A549 (cell line): ENCODE data around the gene SLC13A5. TPM values are rescaled to one million over a fixed set of nuclear protein-coding genes. Genes with fewer than 3 reads are reported as not detected.

Source experiments
- ATAC-seq, 2 experiments: fragments of 200-7000 bp in 1 of 2; fragments of >200 bp in 1 of 2; cut with Nextera tagmentation in 1 of 2; cut with Tn5 transposase in 1 of 2; 3 replicates each; pipeline versions ENCODE4 v1.8.0 to v1.9.1; 2018 to 2020; ENCODE audit warnings: mild to moderate bottlenecking in 1 of 2, moderate library complexity in 1 of 2
- CTCF ChIA-PET: fragments of 300-600 bp; sonication (Branson Sonifier 250); formaldehyde crosslinking; extraction: SDS; loops from one replicate; lab custom pipeline; 2021; ENCODE audit warnings: antibody characterized with exemption, inconsistent platforms; lab: Yijun Ruan, JAX
- POLR2A ChIA-PET: fragments of 350-600 bp; formaldehyde crosslinking; extraction: SDS; loops from one replicate; lab custom pipeline; 2021; ENCODE audit warnings: antibody characterized with exemption, inconsistent platforms; lab: Yijun Ruan, JAX
- DNase-seq, 2 experiments: peaks; one replicate each; pipeline versions ENCODE4 v3.0.0 to v3.0.0-alpha.2; 2011 to 2016; ENCODE audit warnings: low read depth in 1 of 2, low spot score in 1 of 2
- FAIRE-seq: peaks from 2 replicates; lab custom pipeline; 2011; peaks lifted over from hg19 to GRCh38; lab: Jason Lieb, UNC
- H3K27ac ChIP-seq, 2 experiments: fragments of >200 bp; sonication (Bioruptor Twin); formaldehyde crosslinking; 3 replicates each; pipeline ENCODE4 v1.5.1; 2016 to 2017
- H3K4me1 ChIP-seq: fragments of >200 bp; sonication (Bioruptor Twin); formaldehyde crosslinking; 3 replicates; pipeline ENCODE4 v1.6.1; 2016
- H3K4me2 ChIP-seq: fragments of >200 bp; sonication (Bioruptor Twin); formaldehyde crosslinking; 3 replicates; pipeline ENCODE4 v1.6.1; 2016
- H3K4me3 ChIP-seq: fragments of >200 bp; sonication (Bioruptor Twin); formaldehyde crosslinking; 3 replicates; pipeline ENCODE4 v1.5.1; 2016
- H3K9me3 ChIP-seq: fragments of >200 bp; sonication (Bioruptor Twin); formaldehyde crosslinking; 3 replicates; pipeline ENCODE4 v1.6.1; 2016
- BHLHE40 ChIP-seq: IDR thresholded peaks from 2 replicates; pipeline ENCODE4 v1.6.1; 2012; ENCODE audit warnings: low read depth, low read length, inconsistent platforms
- CBX8 ChIP-seq: fragments of 200-600 bp; sonication (generic); IDR thresholded peaks from 2 replicates; pipeline ENCODE4 v1.6.1; 2016
- CEBPB ChIP-seq, 2 experiments: fragments of >200 bp in 1 of 2; sonication (Bioruptor Twin) in 1 of 2; formaldehyde crosslinking in 1 of 2; IDR thresholded peaks; 2 replicates each; pipeline ENCODE4 v1.6.1; 2012 to 2016
- CHD2 ChIP-seq: fragments of 150-350 bp; IDR thresholded peaks from 2 replicates; pipeline ENCODE4 v1.6.1; 2014; ENCODE audit warnings: low read length; ENCODE audit not compliant: partially characterized antibody
- CHD4 ChIP-seq: fragments of 200-600 bp; sonication (generic); IDR thresholded peaks from 2 replicates; pipeline ENCODE4 v1.6.1; 2016; ENCODE audit warnings: antibody characterized with exemption, mild to moderate bottlenecking, borderline replicate concordance
- EHF ChIP-seq: fragments of 250-450 bp; sonication (Bioruptor Pico); IDR thresholded peaks from 2 replicates; pipeline ENCODE4 v1.5.0; 2020; ENCODE audit warnings: mild to moderate bottlenecking
- EP300 ChIP-seq, 2 experiments: fragments of >200 bp; sonication (Bioruptor Twin); formaldehyde crosslinking; IDR thresholded peaks; 2 replicates in 1 of 2; 3 replicates in 1 of 2; pipeline ENCODE4 v1.6.1; 2016 to 2017
- ESRRA ChIP-seq: fragments of 150-350 bp; IDR thresholded peaks from 2 replicates; pipeline ENCODE4 v1.6.1; 2014; ENCODE audit warnings: mild to moderate bottlenecking, low read length, borderline replicate concordance
- FOXS1 ChIP-seq: fragments of 250-450 bp; sonication (Bioruptor Pico); IDR thresholded peaks from 2 replicates; pipeline ENCODE4 v1.5.0; 2020; ENCODE audit warnings: mild to moderate bottlenecking, moderate library complexity
- GATA3 ChIP-seq: IDR thresholded peaks from 2 replicates; pipeline ENCODE4 v1.6.1; 2012; ENCODE audit warnings: borderline replicate concordance
- HDAC2 ChIP-seq: fragments of 200-600 bp; sonication (generic); IDR thresholded peaks from 2 replicates; pipeline ENCODE4 v1.6.1; 2016
- HMGXB4 ChIP-seq: fragments of 250-450 bp; sonication (Bioruptor Pico); IDR thresholded peaks from 2 replicates; pipeline ENCODE4 v1.5.0; 2021; ENCODE audit warnings: mild to moderate bottlenecking, moderate library complexity, borderline replicate concordance
- HOXA7 ChIP-seq: fragments of 250-450 bp; sonication (Bioruptor Pico); IDR thresholded peaks from 2 replicates; pipeline ENCODE4 v1.5.0; 2020; ENCODE audit warnings: mild to moderate bottlenecking, moderate library complexity
- HOXB13 ChIP-seq: fragments of 250-450 bp; sonication (Bioruptor Pico); IDR thresholded peaks from 2 replicates; pipeline ENCODE4 v1.5.0; 2020; ENCODE audit warnings: low read depth, mild to moderate bottlenecking, moderate library complexity
- HOXB5 ChIP-seq: fragments of 250-450 bp; sonication (Bioruptor Pico); IDR thresholded peaks from 2 replicates; pipeline ENCODE4 v1.5.0; 2020; ENCODE audit warnings: mild to moderate bottlenecking, moderate library complexity
- JUN ChIP-seq, 2 experiments: fragments of >200 bp; sonication (Bioruptor Twin); formaldehyde crosslinking; IDR thresholded peaks; 2 replicates in 1 of 2; 3 replicates in 1 of 2; pipeline ENCODE4 v1.6.1; 2016 to 2017
- KDM1A ChIP-seq: fragments of 200-600 bp; sonication (generic); IDR thresholded peaks from 2 replicates; pipeline ENCODE4 v1.6.1; 2016; ENCODE audit warnings: low read depth, mild to moderate bottlenecking
- KDM5A ChIP-seq: fragments of 200-600 bp; sonication (generic); IDR thresholded peaks from 2 replicates; pipeline ENCODE4 v1.6.1; 2016; ENCODE audit warnings: antibody characterized with exemption, mild to moderate bottlenecking
- NPAS2 ChIP-seq: fragments of 250-450 bp; sonication (Bioruptor Pico); IDR thresholded peaks from 2 replicates; pipeline ENCODE4 v1.8.0; 2022; ENCODE audit warnings: mild to moderate bottlenecking, moderate library complexity, borderline replicate concordance
- POLR2A ChIP-seq: IDR thresholded peaks from 2 replicates; pipeline ENCODE4 v1.6.1; 2012; ENCODE audit warnings: mild to moderate bottlenecking, low read length
- RAD21 ChIP-seq, 2 experiments: fragments of >200 bp in 1 of 2; sonication (Bioruptor Twin) in 1 of 2; formaldehyde crosslinking in 1 of 2; IDR thresholded peaks in 1 of 2; conservative IDR thresholded peaks in 1 of 2; 2 replicates in 1 of 2; 3 replicates in 1 of 2; pipeline ENCODE4 v1.6.1; 2012 to 2018; ENCODE audit warnings: inconsistent platforms in 1 of 2
- RARB ChIP-seq: fragments of 250-450 bp; sonication (Bioruptor Pico); IDR thresholded peaks from 2 replicates; pipeline ENCODE4 v1.8.0; 2021; ENCODE audit warnings: mild to moderate bottlenecking, moderate library complexity
- RCOR1 ChIP-seq: fragments of 150-350 bp; IDR thresholded peaks from 2 replicates; pipeline ENCODE4 v1.6.1; 2014; ENCODE audit warnings: antibody characterized with exemption, low read length, low read depth
- TFCP2L1 ChIP-seq: fragments of 250-450 bp; sonication (Bioruptor Pico); IDR thresholded peaks from 2 replicates; pipeline ENCODE4 v1.5.0; 2021; ENCODE audit warnings: mild to moderate bottlenecking
- ZFP36 ChIP-seq: fragments of 450-650 bp; IDR thresholded peaks from 2 replicates; pipeline ENCODE4 v1.6.1; 2014; ENCODE audit warnings: borderline replicate concordance; ENCODE audit not compliant: partially characterized antibody
- ZNF302 ChIP-seq: fragments of 250-450 bp; sonication (Bioruptor Pico); IDR thresholded peaks from 2 replicates; pipeline ENCODE4 v1.9.0; 2021; ENCODE audit warnings: inconsistent platforms, mild to moderate bottlenecking, moderate library complexity
- ZSCAN20 ChIP-seq: fragments of 250-450 bp; sonication (Bioruptor Pico); IDR thresholded peaks from 2 replicates; pipeline ENCODE4 v1.8.0; 2022; ENCODE audit warnings: mild to moderate bottlenecking, moderate library complexity
- WGBS: methylation state at CpG from one replicate; pipeline ENCODE4 v1.1.6; 2017; ENCODE audit errors: missing lambda C conversion rate; 5-methylcytosine and 5-hydroxymethylcytosine counted together
- polyA plus RNA-seq, 4 experiments: library from polyadenylated mRNA; depleted of rRNA in 3 of 4; stranded (reverse); fragments of >200 nt; fragmentation: RNase III in 1 of 4; extraction: RNeasy Plus Mini Kit Qiagen cat#74134 plus additional on column Dnase treatment in 1 of 4; gene quantifications; 2 replicates in 3 of 4; 3 replicates in 1 of 4; pipeline ENCODE4 v1.2.3, GENCODE V29; 2011 to 2017
- TF ChIP-seq, protein P1 (sequence below): fragments of >200 bp; sonication (Bioruptor Twin); formaldehyde crosslinking; IDR thresholded peaks from 2 replicates; pipeline ENCODE4 v1.6.1; 2016
- TF ChIP-seq, protein P2 (sequence below): fragments of 200-600 bp; sonication (generic); IDR thresholded peaks from 2 replicates; pipeline ENCODE4 v1.6.1; 2016; ENCODE audit warnings: antibody characterized with exemption, mild to moderate bottlenecking, moderate library complexity
- TF ChIP-seq, protein P3 (sequence below): IDR thresholded peaks from 2 replicates; pipeline ENCODE4 v1.6.1; 2012; ENCODE audit warnings: low read depth, borderline replicate concordance

SLC13A5 gene
- polyA plus RNA-seq, 2 of the 4 experiments (the other 2 are of a cell fraction): 0.15 to 0.26 TPM

DNA sequence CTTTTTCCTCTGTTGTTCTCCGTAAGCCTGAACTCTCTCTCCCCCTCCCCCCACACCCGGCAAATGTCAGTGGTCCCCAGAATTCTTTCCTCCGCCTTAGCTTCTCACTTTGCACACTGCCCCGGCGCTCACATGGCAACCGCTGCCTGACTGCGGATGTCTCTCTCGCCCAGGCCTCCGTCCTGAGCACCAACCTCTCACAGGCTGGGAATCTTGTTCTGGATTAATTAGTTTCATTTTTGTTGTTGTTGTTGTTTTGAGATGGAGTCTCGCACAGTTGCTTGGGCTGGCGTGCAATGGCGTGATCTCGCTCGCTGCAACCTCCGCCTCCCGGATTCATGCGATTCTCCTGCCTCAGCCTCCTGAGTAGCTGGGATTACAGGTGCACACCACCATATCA lies 45.0 kb downstream of the SLC13A5 start:
- 87% methylated on average over 17 of the region's 17 CpGs for WGBS
- ATAC-seq (no peak), FAIRE-seq (no peak), DNase-seq (no peak)
- H3K27ac ChIP-seq: no peak overlapping the region
- peaks cover 4% of the 10 kb centered on the region; the same call in 1 of the 3 replicates for H3K4me1 ChIP-seq
- TF ChIP-seq GATA3 (no peak), EP300 (IDR thresholded peaks at IDR 0.05) (no peak), KDM1A (no peak), HOXA7 (CRISPR knock-in tag) (no peak), FOXS1 (no peak), NPAS2 (no peak), HOXB13 (CRISPR knock-in tag) (no peak), RAD21 (conservative IDR thresholded peaks at IDR 0.05 in 1 of 2, IDR thresholded peaks at IDR 0.05 in 1 of 2) (no peak), ZSCAN20 (no peak), BHLHE40 (no peak), TFCP2L1 (CRISPR knock-in tag) (no peak), HMGXB4 (CRISPR knock-in tag) (no peak), KDM5A (no peak), HOXB5 (CRISPR knock-in tag) (no peak), CHD4 (no peak), JUN (IDR thresholded peaks at IDR 0.05) (no peak)
- TF ChIP-seq, protein P1, sequence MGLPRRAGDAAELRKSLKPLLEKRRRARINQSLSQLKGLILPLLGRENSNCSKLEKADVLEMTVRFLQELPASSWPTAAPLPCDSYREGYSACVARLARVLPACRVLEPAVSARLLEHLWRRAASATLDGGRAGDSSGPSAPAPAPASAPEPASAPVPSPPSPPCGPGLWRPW: no peak
- TF ChIP-seq, protein P2, sequence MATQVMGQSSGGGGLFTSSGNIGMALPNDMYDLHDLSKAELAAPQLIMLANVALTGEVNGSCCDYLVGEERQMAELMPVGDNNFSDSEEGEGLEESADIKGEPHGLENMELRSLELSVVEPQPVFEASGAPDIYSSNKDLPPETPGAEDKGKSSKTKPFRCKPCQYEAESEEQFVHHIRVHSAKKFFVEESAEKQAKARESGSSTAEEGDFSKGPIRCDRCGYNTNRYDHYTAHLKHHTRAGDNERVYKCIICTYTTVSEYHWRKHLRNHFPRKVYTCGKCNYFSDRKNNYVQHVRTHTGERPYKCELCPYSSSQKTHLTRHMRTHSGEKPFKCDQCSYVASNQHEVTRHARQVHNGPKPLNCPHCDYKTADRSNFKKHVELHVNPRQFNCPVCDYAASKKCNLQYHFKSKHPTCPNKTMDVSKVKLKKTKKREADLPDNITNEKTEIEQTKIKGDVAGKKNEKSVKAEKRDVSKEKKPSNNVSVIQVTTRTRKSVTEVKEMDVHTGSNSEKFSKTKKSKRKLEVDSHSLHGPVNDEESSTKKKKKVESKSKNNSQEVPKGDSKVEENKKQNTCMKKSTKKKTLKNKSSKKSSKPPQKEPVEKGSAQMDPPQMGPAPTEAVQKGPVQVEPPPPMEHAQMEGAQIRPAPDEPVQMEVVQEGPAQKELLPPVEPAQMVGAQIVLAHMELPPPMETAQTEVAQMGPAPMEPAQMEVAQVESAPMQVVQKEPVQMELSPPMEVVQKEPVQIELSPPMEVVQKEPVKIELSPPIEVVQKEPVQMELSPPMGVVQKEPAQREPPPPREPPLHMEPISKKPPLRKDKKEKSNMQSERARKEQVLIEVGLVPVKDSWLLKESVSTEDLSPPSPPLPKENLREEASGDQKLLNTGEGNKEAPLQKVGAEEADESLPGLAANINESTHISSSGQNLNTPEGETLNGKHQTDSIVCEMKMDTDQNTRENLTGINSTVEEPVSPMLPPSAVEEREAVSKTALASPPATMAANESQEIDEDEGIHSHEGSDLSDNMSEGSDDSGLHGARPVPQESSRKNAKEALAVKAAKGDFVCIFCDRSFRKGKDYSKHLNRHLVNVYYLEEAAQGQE: no peak
- no peaks in the 10 kb centered on the region for H3K9me3 ChIP-seq
- POLR2A ChIA-PET: no interaction called here
- CTCF ChIA-PET: interaction anchor here (0.9 to 17.8 kb wide), 10 partner anchors 9 to 377 kb away, joined by 3 to 293 read pairs (median 18); partner anchors contain the start of genes BCL6B and RNASEK
- H3K4me2 ChIP-seq: no peak overlapping the region
- no peak overlapping the region for H3K4me3 ChIP-seq

DNA sequence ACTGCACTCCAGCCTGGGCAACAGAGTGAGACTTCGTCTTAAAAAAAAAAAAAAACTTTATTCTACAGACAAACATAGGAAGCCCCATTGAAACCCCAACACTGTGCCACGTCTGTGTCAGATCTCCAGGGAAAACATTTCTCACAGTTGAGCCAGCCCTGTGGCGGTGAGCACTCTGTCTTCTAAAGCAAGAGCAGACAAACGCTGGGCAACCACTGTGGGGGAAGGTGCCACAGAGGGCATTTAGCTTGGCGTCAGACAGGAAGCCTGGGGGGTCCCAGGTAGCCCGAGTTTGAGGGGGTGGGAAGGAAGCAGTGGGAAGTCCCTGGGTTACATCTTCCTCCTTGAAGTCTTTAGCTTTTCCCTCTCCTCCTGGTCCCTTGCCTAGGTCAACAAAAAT lies 45.7 kb downstream of the SLC13A5 start:
- Histone ChIP-seq H3K27ac (no peak overlapping the region), H3K4me1 (peaks cover 4% of the 10 kb centered on the region; the same call in 1 of the 3 replicates), H3K4me2 (no peak overlapping the region), H3K9me3 (no peaks in the 10 kb centered on the region), H3K4me3 (no peak overlapping the region)
- WGBS: 30% methylated on average over 6 of the region's 6 CpGs
- ATAC-seq (no peak), DNase-seq (no peak), FAIRE-seq (no peak)
- ChIA-PET POLR2A (no interaction called here), CTCF (interaction anchor here (0.6 to 17.8 kb wide), 22 partner anchors 10 to 604 kb away, joined by 3 to 293 read pairs (median 11); partner anchors contain the start of genes ALOX12, BCL6B, RNASEK and SLC13A5)
- no peak for TF ChIP-seq CEBPB (IDR thresholded peaks at IDR 0.05)
- no peak for TF ChIP-seq ESRRA
- TF ChIP-seq ZFP36: no peak
- TF ChIP-seq EP300 (IDR thresholded peaks at IDR 0.05): no peak
- TF ChIP-seq RCOR1: no peak
- TF ChIP-seq HMGXB4 (CRISPR knock-in tag): no peak
- TF ChIP-seq CHD2: no peak
- TF ChIP-seq ZNF302 (CRISPR knock-in tag): no peak
- TF ChIP-seq RARB (CRISPR knock-in tag): no peak
- no peak for TF ChIP-seq CBX8
- TF ChIP-seq, protein P3, sequence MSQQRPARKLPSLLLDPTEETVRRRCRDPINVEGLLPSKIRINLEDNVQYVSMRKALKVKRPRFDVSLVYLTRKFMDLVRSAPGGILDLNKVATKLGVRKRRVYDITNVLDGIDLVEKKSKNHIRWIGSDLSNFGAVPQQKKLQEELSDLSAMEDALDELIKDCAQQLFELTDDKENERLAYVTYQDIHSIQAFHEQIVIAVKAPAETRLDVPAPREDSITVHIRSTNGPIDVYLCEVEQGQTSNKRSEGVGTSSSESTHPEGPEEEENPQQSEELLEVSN: no peak
- TF ChIP-seq POLR2A: no peak
- TF ChIP-seq NPAS2: no peak
- no peak for TF ChIP-seq RAD21 (conservative IDR thresholded peaks at IDR 0.05 in 1 of 2, IDR thresholded peaks at IDR 0.05 in 1 of 2)
- no peak for TF ChIP-seq ZSCAN20
- no peak for TF ChIP-seq BHLHE40
- no peak for TF ChIP-seq HDAC2
- no peak for TF ChIP-seq EHF (CRISPR knock-in tag)
